H1 (cell line): ENCODE data around the gene MPV17L2. TPM values are rescaled to one million over a fixed set of nuclear protein-coding genes. Genes with fewer than 3 reads are reported as not detected.

ENCODE experiments used
- CTCF ChIA-PET: fragments of 300-600 bp; sonication (Branson Sonifier 250); formaldehyde crosslinking; loops from one replicate; lab custom pipeline; 2021; ENCODE audit not compliant: partially characterized antibody; lab: Charles Lee
- POLR2A ChIA-PET: fragments of 300-600 bp; sonication (Branson Sonifier 250); formaldehyde crosslinking; loops from one replicate; lab custom pipeline; 2021; ENCODE audit warnings: inconsistent platforms; ENCODE audit not compliant: partially characterized antibody; lab: Charles Lee
- DNase-seq, 2 experiments: peaks; one replicate each; pipeline versions ENCODE4 v3.0.0 to v3.0.0-alpha.2; 2010 to 2022; ENCODE audit warnings: low spot score in 2 of 2, low read depth in 1 of 2, mixed read lengths in 1 of 2
- FAIRE-seq: peaks from 2 replicates; lab custom pipeline; 2011; peaks lifted over from hg19 to GRCh38; lab: Jason Lieb, UNC
- H2AFZ ChIP-seq: 2 replicates; pipeline ENCODE4 v1.8.1; 2012; ENCODE audit warnings: low read length, inconsistent platforms
- H2AK5ac ChIP-seq: 2 replicates; pipeline ENCODE4 v1.6.1; 2013; ENCODE audit warnings: low read depth, low read length
- H2BK120ac ChIP-seq: replicated peaks from 2 replicates; pipeline ENCODE3; 2013; ENCODE audit warnings: low read depth, low read length, inconsistent platforms
- H2BK12ac ChIP-seq: 2 replicates; pipeline ENCODE4 v1.6.1; 2013; ENCODE audit warnings: low read depth, low read length
- H2BK15ac ChIP-seq: 2 replicates; pipeline ENCODE4 v1.6.1; 2013; ENCODE audit warnings: low read length
- H2BK20ac ChIP-seq: 2 replicates; pipeline ENCODE4 v1.6.1; 2013; ENCODE audit warnings: low read length
- H2BK5ac ChIP-seq: 2 replicates; pipeline ENCODE4 v1.6.1; 2013; ENCODE audit warnings: low read depth, low read length
- H3K14ac ChIP-seq: 2 replicates; pipeline ENCODE4 v1.6.1; 2013; ENCODE audit warnings: inconsistent platforms; ENCODE audit not compliant: insufficient read length
- H3K18ac ChIP-seq: 2 replicates; pipeline ENCODE4 v1.6.1; 2013; ENCODE audit warnings: low read length; ENCODE audit errors: extremely low read depth
- H3K23ac ChIP-seq: 2 replicates; pipeline ENCODE4 v1.6.1; 2013; ENCODE audit warnings: inconsistent platforms; ENCODE audit not compliant: insufficient read length
- H3K23me2 ChIP-seq: 2 replicates; pipeline ENCODE4 v1.6.1; 2013; ENCODE audit warnings: low read depth, low read length
- H3K27ac ChIP-seq: 2 replicates; pipeline ENCODE4 v1.6.1; 2011; ENCODE audit warnings: low read depth, low read length, inconsistent platforms
- H3K27me3 ChIP-seq, 4 experiments: replicated peaks in 1 of 4; 1 replicate in 1 of 4; 2 replicates in 3 of 4; pipeline versions ENCODE4 v1.6.1 to v1.8.1; 2011 to 2013; ENCODE audit warnings: low read length in 3 of 4, mild to moderate bottlenecking in 3 of 4, inconsistent platforms in 2 of 4, mixed read lengths in 2 of 4, moderate library complexity in 1 of 4; ENCODE audit not compliant: control insufficient read depth in 3 of 4, insufficient read depth in 3 of 4; ENCODE audit errors: extremely low read depth in 1 of 4
- H3K36me3 ChIP-seq, 4 experiments: 2 replicates each; pipeline versions ENCODE4 v1.6.1 to v1.8.1; 2011 to 2013; ENCODE audit warnings: mild to moderate bottlenecking in 4 of 4, low read length in 3 of 4, moderate library complexity in 2 of 4, control low read depth in 1 of 4, inconsistent platforms in 1 of 4; ENCODE audit not compliant: insufficient read depth in 4 of 4, control insufficient read depth in 2 of 4
- H3K4ac ChIP-seq: replicated peaks from 2 replicates; pipeline ENCODE3; 2013; ENCODE audit warnings: low read length, low read depth, mixed read lengths, inconsistent platforms; ENCODE audit not compliant: insufficient read length
- H3K4me1 ChIP-seq, 4 experiments: replicated peaks in 1 of 4; 1 replicate in 1 of 4; 2 replicates in 3 of 4; pipeline versions ENCODE4 v1.6.1 to v1.8.1; 2011 to 2013; ENCODE audit warnings: low read length in 3 of 4, inconsistent platforms in 2 of 4, mixed read lengths in 1 of 4; ENCODE audit not compliant: insufficient read depth in 4 of 4, control insufficient read depth in 3 of 4
- H3K4me2 ChIP-seq, 2 experiments: 2 replicates each; pipeline versions ENCODE4 v1.6.1 to v1.8.1; 2011 to 2013; ENCODE audit warnings: low read depth in 2 of 2, low read length in 2 of 2, control low read depth in 1 of 2, inconsistent platforms in 1 of 2, mild to moderate bottlenecking in 1 of 2; ENCODE audit not compliant: insufficient read depth in 1 of 2
- H3K4me3 ChIP-seq, 4 experiments: fragments of 200-600, 300-600 bp in 1 of 4; sonication (generic), shearing (Covaris generic), sonication (Bioruptor Twin) in 1 of 4; 2 replicates each; pipeline versions ENCODE4 v1.5.1 to v1.8.1; 2011 to 2016; ENCODE audit warnings: low read length in 4 of 4, low read depth in 3 of 4, control low read depth in 2 of 4, inconsistent platforms in 2 of 4, mild to moderate bottlenecking in 2 of 4, mixed read lengths in 1 of 4, moderate library complexity in 1 of 4; ENCODE audit not compliant: insufficient read depth in 2 of 4; ENCODE audit errors: extremely low read depth in 1 of 4
- H3K56ac ChIP-seq: replicated peaks from 2 replicates; pipeline ENCODE3; 2013; ENCODE audit warnings: low read depth, mild to moderate bottlenecking, mixed read lengths, low read length, inconsistent platforms; ENCODE audit not compliant: insufficient read length
- H3K79me1 ChIP-seq: 2 replicates; pipeline ENCODE4 v1.6.1; 2013; ENCODE audit warnings: low read depth, low read length, control low read depth
- H3K79me2 ChIP-seq, 2 experiments: 2 replicates each; pipeline versions ENCODE4 v1.6.1 to v1.8.1; 2012 to 2013; ENCODE audit warnings: low read length in 2 of 2, mild to moderate bottlenecking in 2 of 2, inconsistent platforms in 1 of 2; ENCODE audit not compliant: insufficient read depth in 2 of 2, control insufficient read depth in 1 of 2
- H3K9ac ChIP-seq, 4 experiments: replicated peaks in 1 of 4; 1 replicate in 1 of 4; 2 replicates in 3 of 4; pipeline versions ENCODE4 v1.6.1 to v1.8.1; 2011 to 2013; ENCODE audit warnings: low read depth in 3 of 4, low read length in 3 of 4, control low read depth in 2 of 4, mild to moderate bottlenecking in 2 of 4, moderate library complexity in 2 of 4, inconsistent platforms in 1 of 4; ENCODE audit errors: extremely low read depth in 1 of 4
- H3K9me3 ChIP-seq, 2 experiments: 2 replicates each; pipeline versions ENCODE4 v1.6.1 to v1.8.1; 2012 to 2013; ENCODE audit warnings: mild to moderate bottlenecking in 2 of 2, moderate library complexity in 2 of 2, control low read depth in 1 of 2, inconsistent platforms in 1 of 2, low read depth in 1 of 2, low read length in 1 of 2, mixed read lengths in 1 of 2; ENCODE audit not compliant: insufficient read depth in 2 of 2
- H4K20me1 ChIP-seq, 2 experiments: replicated peaks in 1 of 2; 2 replicates each; pipeline versions ENCODE3 to v1.8.1; 2011 to 2013; ENCODE audit warnings: inconsistent platforms in 2 of 2, low read length in 2 of 2, mild to moderate bottlenecking in 1 of 2; ENCODE audit not compliant: insufficient read depth in 2 of 2, control insufficient read depth in 1 of 2
- H4K5ac ChIP-seq: 2 replicates; pipeline ENCODE4 v1.6.1; 2013; ENCODE audit warnings: low read length, low read depth, mixed read lengths, inconsistent platforms; ENCODE audit not compliant: insufficient read length
- H4K8ac ChIP-seq: 2 replicates; pipeline ENCODE4 v1.8.0; 2013; ENCODE audit warnings: mild to moderate bottlenecking, moderate library complexity, low read length, inconsistent platforms; ENCODE audit not compliant: insufficient read depth; ENCODE audit errors: extremely low read depth
- H4K91ac ChIP-seq: replicated peaks from 2 replicates; pipeline ENCODE3; 2013; ENCODE audit warnings: low read length, mixed read lengths, inconsistent platforms; ENCODE audit not compliant: insufficient read length
- WGBS, 2 experiments: shearing (Covaris generic) in 1 of 2; methylation state at CpG; one replicate each; pipeline versions ENCODE4 v1.1.6 to v1.1.7; 2013 to 2015; ENCODE audit warnings: low lambda C conversion rate in 2 of 2, mixed read lengths in 2 of 2, inconsistent platforms in 1 of 2, low coverage in 1 of 2, missing lambda C conversion rate in 1 of 2; ENCODE audit not compliant: insufficient replicate concordance in 2 of 2, insufficient coverage in 1 of 2, insufficient read length in 1 of 2; ENCODE audit errors: extremely low coverage in 1 of 2, missing lambda C conversion rate in 1 of 2; 5-methylcytosine and 5-hydroxymethylcytosine counted together
- polyA plus RNA-seq, 7 experiments: library from polyadenylated mRNA; depleted of rRNA in 3 of 7; stranded (reverse) in 5 of 7; unstranded in 2 of 7; fragments of >200 nt in 5 of 7; fragments of 200-250 nt in 2 of 7; gene quantifications; 1 replicate in 5 of 7; 2 replicates in 1 of 7; 4 replicates in 1 of 7; pipeline versions ENCODE4 v1.2.1 to v1.2.3, GENCODE V29; 2011 to 2013; ENCODE audit warnings: missing spikeins in 2 of 7, mixed read lengths in 2 of 7
- total RNA-seq: library from RNA; stranded (reverse); fragmentation: NEBNext Ultra II Directional; extraction: Animal tissue kit (Norgen Biotek cat#: 25700); gene quantifications from 2 replicates; pipeline ENCODE4 v1.2.1, GENCODE V29; 2021

MPV17L2 gene
- total and polyA plus RNA-seq, 2 of the 8 experiments (the other 6 are each of a cell fraction or from before 2014, with no cell fraction given), result 24.2 to 82.6 TPM

DNA sequence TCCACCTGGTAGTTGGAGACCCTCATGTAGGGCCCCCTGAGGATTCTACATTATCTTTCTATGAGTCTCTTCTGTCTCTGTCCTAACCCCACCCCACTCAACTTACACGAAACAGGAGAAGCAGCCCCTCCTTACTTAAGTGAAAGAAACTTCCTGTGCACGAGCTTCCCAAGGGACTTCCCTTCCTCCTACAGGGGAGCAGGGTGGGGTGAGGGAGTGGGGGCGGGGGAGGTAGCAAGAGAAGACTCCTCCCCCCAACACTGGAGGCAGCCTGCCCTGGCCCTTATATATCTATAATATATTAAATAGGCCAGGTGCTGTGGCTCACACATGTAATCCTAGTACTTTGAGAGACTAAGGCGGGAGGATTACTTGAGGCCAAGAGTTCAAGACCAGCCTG, 38.8 kb downstream of the MPV17L2 start:
- Histone ChIP-seq H3K27ac (no peak overlapping the region), H3K79me2 (no peaks in the 10 kb centered on the region), H2BK120ac (no peak overlapping the region), H3K23ac (no peak overlapping the region), H2BK5ac (peak overlapping the region; percentile 98; the same call in 1 of the 2 replicates), H3K9me3 (no peaks in the 10 kb centered on the region), H2BK20ac (peak overlapping the region; percentile 80; the same call in 1 of the 2 replicates), H2BK15ac (peak overlapping the region; percentile 90; the same call in 1 of the 2 replicates), H3K4ac (no peak overlapping the region), H2BK12ac (peak overlapping the region; percentile 95; the same call in 1 of the 2 replicates), H3K56ac (no peak overlapping the region), H3K9ac (peak overlapping the region in 2 of 4 experiments; percentile 8 to 22; a peak in 1 of 7 replicates), H3K18ac (peak overlapping the region; percentile 87), H3K23me2 (peaks cover 7% of the 10 kb centered on the region), H3K79me1 (no peaks in the 10 kb centered on the region), H4K20me1 (no peaks in the 10 kb centered on the region), H3K27me3 (peaks cover 0 to 7% (median 3%) of the 10 kb centered on the region in 4 experiments; a peak in 4 of 7 replicates), H2AK5ac (no peak overlapping the region), H4K5ac (no peak overlapping the region), H3K14ac (no peak overlapping the region), H3K4me3 (peak overlapping the region in 2 of 4 experiments; percentile 39 to 54; a peak in 2 of 8 replicates), H2AFZ (no peak overlapping the region), H3K4me1 (peaks cover 6 to 20% (median 14%) of the 10 kb centered on the region in 4 experiments), H4K8ac (no peak overlapping the region), H4K91ac (no peak overlapping the region), H3K4me2 (peak overlapping the region; percentile 91 to 96), H3K36me3 (no peaks in the 10 kb centered on the region)
- 35% methylated on average over 4 of the region's 4 CpGs; no CpG with 5 or more reads in 1 of the 2 experiments for WGBS, 2 experiments
- FAIRE-seq (no peak), DNase-seq (no peak)
- POLR2A ChIA-PET, result interaction anchor here (0.6 to 4.4 kb wide), 18 partner anchors 7 to 126 kb away, joined by 3 to 43 read pairs (median 4); partner anchors contain the start of genes JUND and RAB3A
- CTCF ChIA-PET, result interaction anchor here (0.9 to 10.1 kb wide), 19 partner anchors 9 to 180 kb away, joined by 3 to 140 read pairs (median 6); partner anchors contain the start of gene RAB3A
